GM11168 (cell line): Measurements from ENCODE around the gene WDR26.
"Not testable (repeated sequence)": the region's sequence is repeated elsewhere in the genome, so short reads cannot be mapped to it uniquely, and the experiment has no call there.

Experiments
- in situ Hi-C: fragments of 300-500 bp; cut with MboI; formaldehyde crosslinking; loops from one replicate; pipeline ENCODE4 v1.12.0; 2022; ENCODE audit warnings: low sequenced_read_pairs; ENCODE audit not compliant: unreplicated experiment

Gene WDR26

GRCh38 chr1:224435318-224435763, 744 bp upstream of the WDR26 start:
- in situ Hi-C loops = no loop called here

- in situ Hi-C loops = no loop called here
Observed at GRCh38 chr1:224433701-224434672, 610 bp downstream of the WDR26 start.

GRCh38 chr1:224433041-224433691, 1.4 kb downstream of the WDR26 start:
- in situ Hi-C loops = no loop called here

GRCh38 chr1:224432672-224433040, 1.9 kb downstream of the WDR26 start:
- in situ Hi-C loops = no loop called here

GRCh38 chr1:224432146-224432545, 2.5 kb downstream of the WDR26 start:
- in situ Hi-C loops = no loop called here

DNA sequence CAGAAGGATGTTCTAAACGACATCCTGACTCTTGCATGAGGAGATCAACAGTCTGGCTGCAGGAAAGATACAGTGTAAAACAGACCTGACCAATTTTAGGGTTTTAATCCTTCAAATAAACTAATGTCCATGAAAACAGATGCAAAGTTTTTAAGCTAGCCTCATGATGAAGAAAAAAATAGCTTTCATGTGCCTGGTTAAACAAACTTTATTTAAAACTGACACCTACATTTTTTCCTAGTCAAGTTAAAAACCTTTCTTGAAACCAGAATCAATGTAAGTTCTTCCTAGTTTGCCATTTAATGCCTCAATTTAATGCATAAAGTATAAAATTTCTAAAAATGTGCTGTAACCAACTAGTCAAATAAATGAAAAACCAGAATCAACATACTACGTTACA, 2.9 kb downstream of the WDR26 start:
- in situ Hi-C loops = no loop called here

GRCh38 chr1:224430511-224431113, 4.0 kb downstream of the WDR26 start:
- in situ Hi-C loops = no loop called here

DNA sequence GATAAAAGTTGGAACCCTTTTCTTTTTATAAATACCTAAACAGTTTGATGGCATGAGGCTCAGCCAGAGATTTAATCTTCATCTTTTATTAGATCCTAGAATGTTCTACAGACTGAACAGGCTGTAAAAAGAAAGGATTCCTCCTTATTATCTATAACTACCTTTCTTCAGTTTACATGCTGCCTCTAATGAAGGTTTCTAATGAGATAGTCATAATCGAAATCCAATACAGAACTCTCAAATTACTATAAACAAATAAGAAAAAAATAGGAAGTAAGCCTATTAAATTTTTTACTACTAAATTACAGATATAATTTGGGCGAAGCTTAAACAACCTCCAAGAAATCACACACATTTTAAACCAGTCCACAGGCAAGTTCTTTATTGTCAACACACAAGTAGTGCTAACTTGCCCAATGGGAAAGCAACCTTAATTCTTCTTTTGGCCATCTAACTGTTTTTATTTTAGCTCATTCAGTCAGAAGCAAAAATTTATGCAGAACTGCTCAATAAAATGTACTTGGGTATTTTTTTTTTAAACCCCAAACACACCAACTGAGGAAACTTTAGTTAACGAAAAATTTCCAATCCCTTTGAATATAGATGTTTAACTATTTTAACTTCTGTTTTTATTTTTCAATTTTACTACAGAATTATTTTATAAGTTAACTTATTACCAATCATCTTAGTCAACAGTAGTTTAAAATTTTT, 4.8 kb downstream of the WDR26 start:
- in situ Hi-C loops = no loop called here

GRCh38 chr1:224428713-224429112, 5.9 kb downstream of the WDR26 start:
- in situ Hi-C loops = not testable (repeated sequence)

DNA sequence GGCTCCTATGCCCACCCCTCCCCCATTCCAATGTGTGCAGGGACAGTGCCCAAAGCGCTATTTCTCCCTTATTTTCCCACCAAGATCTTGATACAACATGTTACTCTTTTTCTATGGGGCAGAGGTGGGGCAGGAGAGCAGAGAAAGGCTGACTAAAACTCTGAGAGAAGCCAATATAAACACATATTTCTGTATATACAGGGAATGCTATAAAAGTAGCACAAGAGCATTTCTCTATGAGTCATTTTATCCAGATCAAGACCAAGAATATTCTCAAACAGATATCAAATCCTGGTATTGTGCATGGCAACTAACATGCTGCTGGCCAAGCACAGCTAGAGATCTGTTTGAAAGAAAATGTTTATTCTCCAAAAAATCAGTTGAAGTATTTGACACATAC, 7.3 kb downstream of the WDR26 start:
- in situ Hi-C loops = no loop called here

- in situ Hi-C loops = not testable (repeated sequence)
Observed at GRCh38 chr1:224426869-224427268, 7.7 kb downstream of the WDR26 start.

- in situ Hi-C loops = no loop called here
Observed at GRCh38 chr1:224425279-224425884, 9.2 kb downstream of the WDR26 start.

GRCh38 chr1:224420106-224420505, 14.5 kb downstream of the WDR26 start:
- in situ Hi-C loops = no loop called here

GRCh38 chr1:224411766-224412165, 22.8 kb downstream of the WDR26 start:
- in situ Hi-C loops = no loop called here

GRCh38 chr1:224408294-224408590, 26.4 kb downstream of the WDR26 start:
- in situ Hi-C loops = no loop called here

GRCh38 chr1:224407571-224408293, 26.9 kb downstream of the WDR26 start:
- in situ Hi-C loops = no loop called here

GRCh38 chr1:224406216-224406615, 28.4 kb downstream of the WDR26 start:
- in situ Hi-C loops = no loop called here

- in situ Hi-C loops = no loop called here
Observed at GRCh38 chr1:224405604-224405970, 29.0 kb downstream of the WDR26 start.

- in situ Hi-C loops = no loop called here
Observed at GRCh38 chr1:224404916-224405603, 29.5 kb downstream of the WDR26 start.
